Hematopoietic multipotent progenitor cell treated with erythropoietin and hydrocortisone succinate and interleukin-3 and kit ligand, for 17 days (in vitro differentiated cells): ENCODE data around the gene OR10P1.

Experiments used
- DNase-seq: peaks from one replicate; pipeline ENCODE4 v3.0.0-alpha.2; 2015; ENCODE audit warnings: low spot score

The OR10P1 gene

DNA sequence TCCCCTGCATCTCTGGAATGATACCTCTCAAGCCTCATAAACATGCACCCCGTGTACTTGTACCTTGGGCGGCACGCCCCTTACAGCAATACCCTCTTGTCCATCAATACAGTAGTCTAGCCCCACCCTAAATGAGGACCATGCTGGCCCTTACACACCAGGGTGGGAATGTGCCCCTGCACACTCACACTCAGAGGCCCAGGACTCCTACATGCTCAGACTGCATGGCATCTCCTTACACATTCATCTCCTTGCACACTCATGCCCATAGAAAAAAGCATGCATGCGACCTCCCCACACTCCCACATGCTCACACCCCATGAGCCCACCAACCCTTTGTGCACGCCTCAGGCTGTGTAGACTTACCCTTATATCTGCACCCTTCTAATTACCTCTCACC lies 49.0 kb downstream of the OR10P1 start:
- DNase-seq, result no peak

DNA sequence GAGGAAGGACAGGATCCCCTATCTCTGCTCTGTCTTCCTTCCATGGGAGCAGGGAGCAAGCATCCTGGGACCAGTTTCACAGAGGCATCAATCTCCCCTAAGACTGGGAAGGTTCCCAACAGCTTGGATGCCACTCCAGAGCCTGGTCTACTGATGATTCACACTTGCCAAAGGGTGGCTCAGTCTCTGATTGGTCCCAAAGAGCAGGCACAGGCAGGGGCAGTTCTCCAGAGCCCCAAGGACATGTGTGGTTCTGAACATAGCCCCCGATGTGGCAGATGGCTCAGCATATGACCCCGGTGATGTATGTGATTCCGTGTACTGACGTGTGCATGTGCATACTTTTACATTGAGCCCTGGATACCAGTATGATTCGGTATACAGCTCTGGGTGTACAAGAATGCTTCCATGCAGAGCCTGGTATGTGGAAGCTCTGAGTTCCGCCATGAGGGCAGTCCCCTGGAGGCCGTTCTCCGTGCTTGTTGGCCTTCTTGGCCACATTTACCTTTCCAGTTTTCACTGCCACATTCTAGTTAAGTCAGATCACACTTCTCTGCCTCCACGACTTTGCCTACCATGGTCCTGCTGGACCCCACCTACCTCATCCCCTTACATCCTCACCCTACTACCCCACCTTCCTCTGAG lies 49.8 kb downstream of the OR10P1 start:
- no peak for DNase-seq
